Activated T-helper 1 cell treated with Interleukin-2 at 50 U/mL for 16 hours (primary cell): ENCODE results near the gene PIAS3.
"Not testable (repeated sequence)": the region's sequence is repeated elsewhere in the genome, so short reads cannot be mapped to it uniquely, and the experiment has no call there.

Experiments
- DNase-seq: peaks from one replicate; pipeline ENCODE4 v3.0.0-alpha.2; 2020; ENCODE audit warnings: low read depth

The PIAS3 gene

DNA sequence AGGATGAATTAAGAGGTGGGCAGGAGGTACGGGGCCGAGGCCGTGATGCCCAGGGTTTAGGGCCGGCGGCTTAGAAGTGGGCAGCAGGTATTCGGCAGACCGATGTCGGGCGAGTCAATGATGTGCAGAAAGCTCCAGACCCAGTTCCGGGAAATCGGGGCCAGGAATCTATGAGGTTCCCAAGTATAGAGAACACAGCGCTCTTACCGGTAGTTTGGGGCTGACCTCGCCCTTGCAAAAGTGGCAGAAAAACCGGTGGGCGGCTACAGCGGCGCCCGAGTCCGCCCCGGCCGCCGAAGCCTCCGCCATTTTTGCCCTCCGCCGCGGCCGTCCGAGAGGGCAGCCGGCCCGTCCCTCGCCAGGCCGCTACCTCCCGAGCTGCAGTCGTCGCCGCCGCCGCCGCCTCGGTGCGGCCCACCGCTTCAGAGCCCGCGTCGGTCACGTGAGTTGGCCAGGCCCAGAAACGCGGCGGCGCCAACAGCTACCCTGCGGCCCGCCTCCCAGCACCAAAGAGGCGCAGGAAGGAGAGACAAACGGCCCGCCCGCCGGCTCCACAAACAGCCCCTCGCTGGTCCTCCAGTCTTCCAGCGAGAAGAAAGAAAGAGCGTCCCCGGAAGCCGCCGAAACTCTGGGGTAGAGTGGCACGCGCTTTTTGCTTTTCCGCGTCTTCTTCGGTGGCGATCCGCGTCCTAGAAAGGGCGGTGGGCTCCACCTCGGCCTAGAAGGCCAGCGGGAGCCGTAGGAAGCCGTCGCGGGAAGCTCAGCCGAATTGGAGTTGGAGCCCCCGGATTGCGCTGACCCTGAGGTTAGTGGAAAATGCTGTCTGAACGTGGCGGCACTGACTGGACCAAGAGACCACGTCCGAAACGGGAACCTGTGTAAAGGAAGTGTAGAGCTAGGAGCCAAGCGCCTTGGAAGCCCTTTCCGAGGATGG is 35.0 kb downstream of the PIAS3 start, which contains the start of the genes POLR3C and RNF115:
POLR3C (plus strand) TSS at position 636 of the 934 bp plus-strand sequence. CDS start 1,577 bp downstream, outside the sequence.
RNF115 (minus strand) TSS at position 531 of the 934 bp plus-strand sequence; CDS start at position 309, 222 bp downstream.
- peak; percentile 83 for DNase-seq

- DNase-seq: not testable (repeated sequence)
Measured at GRCh38 chr1:145822779-145823331, 36.0 kb downstream of the PIAS3 start.

DNA sequence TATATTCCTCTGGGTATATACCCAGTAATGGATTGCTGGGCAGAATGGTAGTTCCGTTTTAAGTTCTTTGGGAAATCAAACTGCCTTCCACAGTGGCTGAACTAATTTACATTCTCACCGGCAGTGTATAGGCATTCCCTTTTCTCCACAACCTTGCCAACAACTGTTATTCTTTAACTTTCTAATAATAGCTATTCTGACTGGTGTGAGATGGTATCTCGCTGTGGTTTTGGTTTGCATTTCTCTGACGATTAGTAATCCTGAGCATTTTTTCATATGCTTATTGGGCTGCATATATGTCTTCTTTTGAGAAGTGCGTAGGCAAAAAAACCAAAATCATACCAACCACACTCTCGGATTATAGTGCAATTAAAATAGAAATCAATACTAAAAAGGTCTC is 40.8 kb downstream of the PIAS3 start:
- DNase-seq: not testable (repeated sequence)

GRCh38 chr1:145812977-145813810 is 45.7 kb downstream of the PIAS3 start:
- DNase-seq: not testable (repeated sequence)

GRCh38 chr1:145806844-145807243 is 52.0 kb downstream of the PIAS3 start:
- DNase-seq: no peak

GRCh38 chr1:145806408-145806807 is 52.5 kb downstream of the PIAS3 start:
- DNase-seq: no peak

GRCh38 chr1:145805057-145805456 is 53.8 kb downstream of the PIAS3 start:
- no peak for DNase-seq

- DNase-seq: no peak
Measured at GRCh38 chr1:145804235-145805045, 54.4 kb downstream of the PIAS3 start.

DNA sequence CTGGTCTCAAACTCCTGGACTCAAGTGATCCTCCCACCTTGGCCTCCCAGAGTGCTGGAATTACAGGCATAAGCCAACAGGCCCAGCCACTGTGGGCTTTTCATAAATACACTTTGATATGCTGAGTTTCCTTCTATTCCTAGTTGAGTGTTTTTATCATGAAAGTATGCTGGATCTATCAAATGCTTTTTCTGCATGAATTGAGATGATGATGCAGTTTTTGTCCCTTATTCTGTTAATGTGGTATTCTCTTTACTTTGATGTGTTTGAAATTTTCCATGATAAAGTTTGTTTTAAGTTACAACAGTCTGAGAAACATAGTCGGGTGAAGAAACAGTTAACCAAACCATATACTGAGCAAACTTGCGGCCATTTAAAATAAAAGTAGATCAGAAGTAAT is 59.1 kb downstream of the PIAS3 start:
- DNase-seq: no peak
